PFSK-1 (cell line): ENCODE results near the gene CENPVL1.

Experiments used
- FOXP2 ChIP-seq: optimal IDR thresholded peaks from 2 replicates; pipeline ENCODE3; 2011; ENCODE audit warnings: borderline replicate concordance, control low read depth, inconsistent platforms; ENCODE audit not compliant: insufficient read depth; ENCODE audit errors: extremely low read length, extremely low read depth
- POLR2AphosphoS5 ChIP-seq: IDR thresholded peaks from 2 replicates; pipeline ENCODE4 v1.6.1; 2012; ENCODE audit warnings: low read depth, mild to moderate bottlenecking, control low read depth, low read length, moderate library complexity
- SIN3A ChIP-seq: IDR thresholded peaks from 2 replicates; pipeline ENCODE4 v1.6.1; 2012; ENCODE audit warnings: mild to moderate bottlenecking, low read length, moderate library complexity, borderline replicate concordance; ENCODE audit not compliant: insufficient read depth
- TAF1 ChIP-seq: IDR thresholded peaks from 2 replicates; pipeline ENCODE4 v1.6.1; 2012; ENCODE audit warnings: low read length, control low read depth, borderline replicate concordance; ENCODE audit not compliant: insufficient read depth
- TF ChIP-seq, protein P1 (sequence below), 2 experiments: IDR thresholded peaks; 2 replicates each; pipeline versions ENCODE4 v1.6.1 to v1.8.0; 2011 to 2012; ENCODE audit warnings: low read depth in 2 of 2, low read length in 2 of 2, control low read depth in 1 of 2, inconsistent platforms in 1 of 2, mild to moderate bottlenecking in 1 of 2, moderate library complexity in 1 of 2; ENCODE audit not compliant: insufficient read depth in 1 of 2

Gene CENPVL1

DNA sequence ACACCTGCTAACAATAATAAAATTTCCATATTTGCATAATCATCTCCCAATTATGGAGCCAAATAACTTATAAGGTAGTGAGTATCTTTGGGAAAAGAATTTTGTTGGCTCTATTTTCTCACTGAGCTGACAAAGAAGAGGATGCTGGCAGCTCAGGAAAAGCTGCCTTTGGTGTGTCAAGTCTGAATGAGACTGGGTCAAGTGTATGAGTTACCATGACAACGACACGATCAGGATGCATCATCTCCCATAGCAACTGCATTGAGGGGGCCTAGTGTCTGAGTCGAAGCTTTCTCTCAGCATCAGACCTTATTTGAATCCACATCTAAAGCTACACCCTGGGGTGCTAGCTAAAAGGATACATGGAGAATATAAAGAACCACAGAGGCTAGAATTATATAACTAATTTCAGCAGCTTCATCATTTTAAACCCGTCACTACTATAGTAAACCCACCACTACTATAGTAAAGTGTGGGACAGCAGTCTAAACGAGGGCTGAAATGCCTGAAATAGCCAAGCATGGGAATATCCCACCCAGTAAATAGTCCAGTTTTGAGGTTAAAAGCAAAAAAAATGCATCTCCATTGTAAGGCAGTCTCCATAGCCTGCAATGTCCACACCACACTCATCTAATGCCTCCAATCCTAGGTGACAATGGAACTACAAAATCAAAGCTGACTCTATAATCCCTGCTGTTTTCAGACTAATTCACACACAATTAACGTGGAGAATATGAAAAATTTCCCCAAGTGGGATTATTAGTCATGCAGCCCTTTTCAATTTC, 48.9 kb downstream of the CENPVL1 start:
- TF ChIP-seq POLR2AphosphoS5 (no peak), TAF1 (no peak), FOXP2 (no peak), SIN3A (no peak)
- TF ChIP-seq, protein P1, sequence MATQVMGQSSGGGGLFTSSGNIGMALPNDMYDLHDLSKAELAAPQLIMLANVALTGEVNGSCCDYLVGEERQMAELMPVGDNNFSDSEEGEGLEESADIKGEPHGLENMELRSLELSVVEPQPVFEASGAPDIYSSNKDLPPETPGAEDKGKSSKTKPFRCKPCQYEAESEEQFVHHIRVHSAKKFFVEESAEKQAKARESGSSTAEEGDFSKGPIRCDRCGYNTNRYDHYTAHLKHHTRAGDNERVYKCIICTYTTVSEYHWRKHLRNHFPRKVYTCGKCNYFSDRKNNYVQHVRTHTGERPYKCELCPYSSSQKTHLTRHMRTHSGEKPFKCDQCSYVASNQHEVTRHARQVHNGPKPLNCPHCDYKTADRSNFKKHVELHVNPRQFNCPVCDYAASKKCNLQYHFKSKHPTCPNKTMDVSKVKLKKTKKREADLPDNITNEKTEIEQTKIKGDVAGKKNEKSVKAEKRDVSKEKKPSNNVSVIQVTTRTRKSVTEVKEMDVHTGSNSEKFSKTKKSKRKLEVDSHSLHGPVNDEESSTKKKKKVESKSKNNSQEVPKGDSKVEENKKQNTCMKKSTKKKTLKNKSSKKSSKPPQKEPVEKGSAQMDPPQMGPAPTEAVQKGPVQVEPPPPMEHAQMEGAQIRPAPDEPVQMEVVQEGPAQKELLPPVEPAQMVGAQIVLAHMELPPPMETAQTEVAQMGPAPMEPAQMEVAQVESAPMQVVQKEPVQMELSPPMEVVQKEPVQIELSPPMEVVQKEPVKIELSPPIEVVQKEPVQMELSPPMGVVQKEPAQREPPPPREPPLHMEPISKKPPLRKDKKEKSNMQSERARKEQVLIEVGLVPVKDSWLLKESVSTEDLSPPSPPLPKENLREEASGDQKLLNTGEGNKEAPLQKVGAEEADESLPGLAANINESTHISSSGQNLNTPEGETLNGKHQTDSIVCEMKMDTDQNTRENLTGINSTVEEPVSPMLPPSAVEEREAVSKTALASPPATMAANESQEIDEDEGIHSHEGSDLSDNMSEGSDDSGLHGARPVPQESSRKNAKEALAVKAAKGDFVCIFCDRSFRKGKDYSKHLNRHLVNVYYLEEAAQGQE (IDR thresholded peaks at IDR 0.05; ENCODE audit: insufficient read depth in 1 of 2, low read depth in 2 of 2, low read length in 2 of 2), result no peak

DNA sequence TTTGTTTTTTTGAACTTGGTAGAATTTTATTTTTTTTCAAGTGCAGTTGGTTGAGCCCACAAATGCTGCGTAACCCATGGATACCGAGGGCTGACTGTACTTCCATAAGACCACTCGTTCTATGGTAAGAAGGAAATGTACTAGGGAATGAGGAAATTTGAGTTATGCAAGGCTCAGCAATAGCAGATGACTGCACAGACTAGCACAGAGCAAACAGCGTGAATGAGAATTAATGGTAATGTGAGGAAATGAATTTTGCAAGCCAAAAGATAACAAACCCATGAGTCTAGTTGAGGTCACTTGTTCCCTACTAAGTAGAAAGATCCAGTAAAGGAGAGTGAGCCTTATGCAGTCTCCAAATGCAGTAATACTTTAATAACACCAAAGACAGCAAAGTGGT, 50.3 kb downstream of the CENPVL1 start:
- TF ChIP-seq FOXP2 (no peak), TAF1 (no peak), POLR2AphosphoS5 (no peak), SIN3A (no peak)
- TF ChIP-seq, protein P1 (IDR thresholded peaks at IDR 0.05; ENCODE audit: insufficient read depth in 1 of 2, low read depth in 2 of 2, low read length in 2 of 2), result no peak
